ENCODE measurements around the gene FRAT1.

The FRAT1 gene

DNA sequence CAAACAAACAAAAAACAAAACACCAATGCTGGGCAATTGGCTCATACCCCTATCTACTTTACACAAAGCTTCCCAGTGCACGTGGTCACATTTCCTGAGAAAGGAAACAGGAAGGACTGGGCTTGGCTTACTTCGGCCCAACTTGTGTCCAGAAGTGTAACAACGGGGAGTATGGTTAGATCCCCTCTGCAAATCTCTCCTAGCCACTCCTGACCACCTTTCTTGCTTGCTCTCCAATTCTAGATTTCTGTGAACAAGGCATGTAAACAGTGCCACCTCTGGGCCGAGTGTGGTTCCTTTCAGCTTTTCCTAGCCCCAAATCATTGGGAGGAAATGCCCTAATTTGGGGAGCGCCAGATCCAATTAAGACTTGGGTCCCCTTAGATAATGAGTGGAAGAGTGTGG, 36.5 kb downstream of the FRAT1 start:
- no peak for DNase-seq (ENCODE audit: low read depth, low spot score)
- peaks cover 31% of the 10 kb centered on the region for H3K36me3 ChIP-seq (ENCODE audit: control insufficient read depth, insufficient read depth, low read length)

DNA sequence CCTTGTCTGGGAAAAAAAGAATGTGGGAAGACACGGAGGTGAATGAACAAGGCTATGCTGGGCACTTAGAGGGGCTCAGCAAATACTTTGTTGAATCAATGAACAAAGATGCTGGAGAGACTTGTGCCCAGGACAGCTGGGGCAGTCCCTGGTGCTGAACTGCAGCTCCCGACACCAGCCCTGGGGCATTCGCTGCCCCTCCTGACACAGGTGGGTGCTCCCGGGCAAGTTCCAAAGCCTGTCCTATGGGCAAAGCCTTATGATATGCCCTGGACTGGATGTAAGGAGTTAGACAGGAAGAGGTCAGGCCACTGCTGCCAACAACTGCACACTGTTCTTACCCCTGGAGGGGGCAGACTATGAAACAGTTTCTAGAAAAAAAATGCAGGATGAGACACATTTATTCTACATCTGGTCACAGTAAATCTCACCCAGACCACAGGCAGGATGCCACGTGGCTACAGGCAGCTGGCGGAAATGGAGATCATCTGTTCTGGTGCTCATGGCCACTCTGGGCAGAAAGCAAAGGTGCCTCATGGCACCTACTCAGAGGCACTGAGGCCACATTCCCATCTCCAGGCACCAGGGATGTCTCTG, 37.3 kb downstream of the FRAT1 start:
- no CpG with 5 or more reads among the region's 6 CpGs for WGBS (ENCODE audit: insufficient coverage, insufficient read length)
- H3K4me1 ChIP-seq (ENCODE audit: control insufficient read depth, insufficient read depth, low read length) = 0 out of 2 replicates have a peak, but pooled peaks cover 1% of the 10 kb centered on the region
- H3K4me3 ChIP-seq (ENCODE audit: low read length) = no peak overlapping the region
- DNase-seq (ENCODE audit: low read depth, low spot score) = no peak
- no peaks in the 10 kb centered on the region for H3K9me3 ChIP-seq (ENCODE audit: control insufficient read depth, insufficient read depth, low read length)
- H3K27ac ChIP-seq (ENCODE audit: low read length) = no peak overlapping the region
- peaks cover 31% of the 10 kb centered on the region for H3K36me3 ChIP-seq (ENCODE audit: control insufficient read depth, insufficient read depth, low read length)
- no peaks in the 10 kb centered on the region; the same call in 1 of the 2 replicates for H3K27me3 ChIP-seq (ENCODE audit: control insufficient read depth, insufficient read depth, low read length)

More for the DNA sequence above, 36.5 kb downstream of the FRAT1 start:
- Histone ChIP-seq H3K4me1 (ENCODE audit: control insufficient read depth, insufficient read depth, low read length) (0 out of 2 replicates have a peak, but pooled peaks cover 1% of the 10 kb centered on the region), H3K27ac (ENCODE audit: low read length) (no peak overlapping the region), H3K9me3 (ENCODE audit: control insufficient read depth, insufficient read depth, low read length) (no peaks in the 10 kb centered on the region), H3K4me3 (ENCODE audit: low read length) (no peak overlapping the region), H3K27me3 (ENCODE audit: control insufficient read depth, insufficient read depth, low read length) (no peaks in the 10 kb centered on the region; the same call in 1 of the 2 replicates)
- WGBS (ENCODE audit: insufficient coverage, insufficient read length) = no CpG with 5 or more reads among the region's 5 CpGs

DNA sequence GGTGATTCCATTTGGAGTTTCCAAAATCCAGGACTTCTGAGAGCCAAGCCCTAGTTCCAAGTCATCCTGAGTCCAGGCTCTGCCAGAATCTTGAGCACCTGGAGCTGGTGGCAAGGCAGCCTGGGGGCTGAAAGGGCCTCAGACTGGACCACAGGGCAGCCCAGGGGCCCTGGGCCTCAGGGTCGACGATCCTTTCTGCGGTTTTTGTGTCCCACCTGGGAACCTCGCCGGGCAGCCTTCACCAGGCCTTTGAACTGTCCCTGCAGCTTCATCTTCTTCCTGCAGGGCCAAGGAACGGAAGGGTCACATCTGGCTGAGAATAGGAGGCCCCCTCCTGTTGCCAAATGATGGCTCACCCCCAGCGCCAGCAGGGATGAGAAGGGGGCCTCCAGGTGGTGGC, 37.8 kb downstream of the FRAT1 start:
- no peak for DNase-seq (ENCODE audit: low read depth, low spot score)
- Histone ChIP-seq H3K27me3 (ENCODE audit: control insufficient read depth, insufficient read depth, low read length) (no peaks in the 10 kb centered on the region; the same call in 1 of the 2 replicates), H3K4me1 (ENCODE audit: control insufficient read depth, insufficient read depth, low read length) (0 out of 2 replicates have a peak, but pooled peaks cover 1% of the 10 kb centered on the region), H3K4me3 (ENCODE audit: low read length) (no peak overlapping the region), H3K36me3 (ENCODE audit: control insufficient read depth, insufficient read depth, low read length) (peaks cover 31% of the 10 kb centered on the region), H3K27ac (ENCODE audit: low read length) (no peak overlapping the region), H3K9me3 (ENCODE audit: control insufficient read depth, insufficient read depth, low read length) (no peaks in the 10 kb centered on the region)
- no CpG with 5 or more reads among the region's 7 CpGs for WGBS (ENCODE audit: insufficient coverage, insufficient read length)

DNA sequence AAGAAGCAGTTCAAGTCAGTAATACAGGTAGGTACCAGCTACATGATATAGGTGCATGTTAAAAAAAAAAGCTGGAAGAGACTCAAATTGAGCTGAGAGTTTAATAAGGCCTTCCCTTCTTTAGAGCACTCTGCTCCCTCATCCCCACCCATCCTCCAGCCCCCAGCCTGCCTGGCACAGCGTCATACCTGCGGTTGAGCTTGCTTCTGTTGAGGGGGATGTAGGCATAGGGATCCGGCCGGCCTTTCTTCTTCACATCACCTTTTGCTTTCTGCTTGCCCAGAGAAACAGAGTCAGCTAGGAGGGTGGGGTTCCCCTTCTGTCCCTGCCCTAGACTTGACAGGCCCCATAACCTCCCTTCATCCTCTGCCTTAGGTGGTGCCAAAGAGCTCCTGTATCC, 39.3 kb downstream of the FRAT1 start:
- Histone ChIP-seq H3K27ac (ENCODE audit: low read length) (no peak overlapping the region), H3K4me1 (ENCODE audit: control insufficient read depth, insufficient read depth, low read length) (0 out of 2 replicates have a peak, but pooled peaks cover 1% of the 10 kb centered on the region), H3K36me3 (ENCODE audit: control insufficient read depth, insufficient read depth, low read length) (peaks cover 42% of the 10 kb centered on the region), H3K9me3 (ENCODE audit: control insufficient read depth, insufficient read depth, low read length) (no peaks in the 10 kb centered on the region), H3K4me3 (ENCODE audit: low read length) (no peak overlapping the region), H3K27me3 (ENCODE audit: control insufficient read depth, insufficient read depth, low read length) (no peaks in the 10 kb centered on the region; the same call in 1 of the 2 replicates)
- DNase-seq (ENCODE audit: low read depth, low spot score) = no peak
- no CpG with 5 or more reads among the region's 4 CpGs for WGBS (ENCODE audit: insufficient coverage, insufficient read length)

DNA sequence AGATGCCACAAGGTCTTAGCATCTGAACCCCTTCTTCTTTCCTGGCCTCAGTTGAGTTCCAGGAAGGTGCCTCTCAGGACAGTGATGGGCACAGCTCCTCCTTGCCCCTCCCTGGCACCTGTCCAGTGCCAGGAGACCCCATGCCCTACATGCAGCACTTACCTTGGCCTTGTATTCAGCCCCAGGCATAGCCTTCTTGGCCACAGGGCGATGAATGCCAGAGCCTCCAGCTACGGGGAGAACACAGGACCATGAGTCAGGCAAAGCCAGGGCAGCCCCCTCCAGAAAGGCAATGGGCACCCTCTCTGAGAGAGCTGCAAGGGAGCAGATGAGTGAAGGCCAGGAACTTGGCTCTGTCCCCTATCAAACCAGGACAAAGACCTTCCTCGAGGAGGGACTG, 39.7 kb downstream of the FRAT1 start:
- H3K36me3 ChIP-seq (ENCODE audit: control insufficient read depth, insufficient read depth, low read length) = peaks cover 46% of the 10 kb centered on the region
- WGBS (ENCODE audit: insufficient coverage, insufficient read length) = no CpG with 5 or more reads among the region's 3 CpGs

DNA sequence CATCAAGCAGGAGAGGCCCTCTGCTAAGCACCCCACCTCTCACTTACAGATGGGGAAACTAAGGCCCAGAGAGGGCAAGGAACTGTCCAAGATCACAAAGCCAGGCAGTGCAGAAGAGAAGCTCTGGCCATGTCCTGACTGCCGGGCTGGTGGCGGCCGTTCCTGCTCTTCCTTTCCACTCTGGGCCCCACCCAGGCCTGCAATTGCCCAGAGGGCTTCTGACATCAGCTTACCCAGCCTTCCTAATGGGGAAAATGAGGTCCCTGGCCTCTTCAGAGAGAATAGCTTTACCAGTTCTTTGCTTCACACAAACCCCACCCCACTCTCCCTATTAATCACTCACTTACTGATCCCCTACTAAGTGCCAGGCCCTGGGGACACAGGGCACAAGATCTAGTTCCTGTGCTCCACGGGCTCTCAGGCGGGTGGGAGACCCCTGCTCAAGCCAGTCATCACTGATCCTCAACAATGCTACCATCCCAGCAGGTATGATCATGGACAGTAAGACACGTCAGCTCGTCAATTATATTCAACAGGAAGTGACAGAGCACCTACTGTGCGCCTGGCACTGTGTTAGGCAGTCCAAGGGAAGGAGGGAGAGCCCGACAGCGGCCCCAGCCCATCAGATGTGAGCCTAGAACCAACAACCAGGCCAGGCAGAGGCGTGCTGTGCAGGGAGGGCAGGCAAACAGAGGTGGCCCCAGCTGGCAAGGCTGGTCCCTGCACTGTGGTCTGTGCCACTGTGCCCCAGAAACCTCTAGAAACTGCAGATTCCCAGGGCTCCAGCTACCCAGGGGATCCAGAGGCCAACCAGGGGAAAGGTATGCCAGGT, 41.9 kb downstream of the FRAT1 start:
- H3K36me3 ChIP-seq (ENCODE audit: control insufficient read depth, insufficient read depth, low read length) = peaks cover 54% of the 10 kb centered on the region
- H3K4me1 ChIP-seq (ENCODE audit: control insufficient read depth, insufficient read depth, low read length) = no peaks in the 10 kb centered on the region
- H3K9me3 ChIP-seq (ENCODE audit: control insufficient read depth, insufficient read depth, low read length) = no peaks in the 10 kb centered on the region
- no peak overlapping the region for H3K4me3 ChIP-seq (ENCODE audit: low read length)
- no peaks in the 10 kb centered on the region; the same call in 1 of the 2 replicates for H3K27me3 ChIP-seq (ENCODE audit: control insufficient read depth, insufficient read depth, low read length)
- no CpG with 5 or more reads among the region's 11 CpGs for WGBS (ENCODE audit: insufficient coverage, insufficient read length)
- H3K27ac ChIP-seq (ENCODE audit: low read length) = no peak overlapping the region
- DNase-seq (ENCODE audit: low read depth, low spot score) = no peak

More for the DNA sequence above, 39.7 kb downstream of the FRAT1 start:
- H3K4me3 ChIP-seq (ENCODE audit: low read length) = no peak overlapping the region
- 0 out of 2 replicates have a peak, but pooled peaks cover 1% of the 10 kb centered on the region for H3K4me1 ChIP-seq (ENCODE audit: control insufficient read depth, insufficient read depth, low read length)
- no peaks in the 10 kb centered on the region; the same call in 1 of the 2 replicates for H3K27me3 ChIP-seq (ENCODE audit: control insufficient read depth, insufficient read depth, low read length)
- no peaks in the 10 kb centered on the region for H3K9me3 ChIP-seq (ENCODE audit: control insufficient read depth, insufficient read depth, low read length)
- no peak overlapping the region for H3K27ac ChIP-seq (ENCODE audit: low read length)
- no peak for DNase-seq (ENCODE audit: low read depth, low spot score)

DNA sequence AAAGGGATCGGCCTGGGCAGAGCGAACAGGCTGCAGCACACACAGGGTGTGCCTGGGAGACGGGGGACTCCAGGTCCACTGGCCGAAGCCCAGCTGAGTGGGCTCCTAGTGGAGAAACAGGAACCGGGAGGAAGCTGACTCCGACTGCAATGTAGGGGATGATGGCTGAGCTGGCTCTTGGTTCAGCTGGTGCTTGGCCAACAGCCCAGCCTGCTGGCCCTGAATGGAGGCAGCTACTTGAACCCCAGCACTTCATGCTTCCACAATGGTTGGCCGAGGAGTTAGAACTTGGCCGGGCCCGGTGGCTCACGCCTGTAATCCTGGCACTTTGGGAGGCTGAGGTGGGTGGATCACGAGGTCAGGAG, 42.4 kb downstream of the FRAT1 start:
- H3K4me3 ChIP-seq (ENCODE audit: low read length) = no peak overlapping the region
- no peaks in the 10 kb centered on the region for H3K4me1 ChIP-seq (ENCODE audit: control insufficient read depth, insufficient read depth, low read length)
- no CpG with 5 or more reads among the region's 11 CpGs for WGBS (ENCODE audit: insufficient coverage, insufficient read length)
- H3K9me3 ChIP-seq (ENCODE audit: control insufficient read depth, insufficient read depth, low read length) = no peaks in the 10 kb centered on the region
- no peak for DNase-seq (ENCODE audit: low read depth, low spot score)
- no peak overlapping the region for H3K27ac ChIP-seq (ENCODE audit: low read length)
- peaks cover 57% of the 10 kb centered on the region for H3K36me3 ChIP-seq (ENCODE audit: control insufficient read depth, insufficient read depth, low read length)
- H3K27me3 ChIP-seq (ENCODE audit: control insufficient read depth, insufficient read depth, low read length) = no peaks in the 10 kb centered on the region; the same call in 1 of the 2 replicates

DNA sequence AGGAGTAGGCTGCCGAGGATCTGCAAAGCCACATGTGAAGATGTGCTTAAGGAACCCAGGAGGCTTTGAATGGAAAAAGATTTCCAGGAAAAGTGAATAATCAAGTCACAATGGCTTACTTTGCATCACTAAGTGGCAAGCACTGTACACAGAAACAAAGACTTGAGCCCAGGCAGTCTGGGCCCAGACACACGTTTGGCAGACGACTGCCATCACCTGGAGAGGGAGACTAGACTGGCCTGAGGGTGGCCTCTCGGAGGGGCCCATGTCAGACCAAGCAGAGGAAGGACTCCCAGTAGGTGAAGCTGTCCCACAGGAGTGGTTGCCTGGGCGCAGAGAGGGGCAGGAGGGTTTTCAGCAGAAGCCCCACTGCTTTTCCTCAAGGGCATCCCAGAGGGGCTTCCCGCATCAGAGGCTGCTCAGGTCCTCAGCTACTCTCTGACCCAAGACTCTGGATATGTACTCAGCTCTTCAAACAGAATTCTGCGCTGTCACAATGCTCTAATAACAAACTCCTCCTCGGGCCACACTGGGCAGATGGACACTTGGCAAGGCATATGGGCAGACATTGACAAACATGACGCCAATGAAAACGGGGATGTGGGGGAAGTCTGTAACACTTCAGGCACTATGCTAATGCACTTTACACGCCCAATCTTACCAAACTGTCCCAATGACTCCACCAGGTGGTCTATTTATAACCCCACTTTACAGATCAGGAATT, 43.4 kb downstream of the FRAT1 start:
- Histone ChIP-seq H3K27ac (ENCODE audit: low read length) (no peak overlapping the region), H3K4me1 (ENCODE audit: control insufficient read depth, insufficient read depth, low read length) (no peaks in the 10 kb centered on the region), H3K4me3 (ENCODE audit: low read length) (no peak overlapping the region), H3K27me3 (ENCODE audit: control insufficient read depth, insufficient read depth, low read length) (no peaks in the 10 kb centered on the region), H3K36me3 (ENCODE audit: control insufficient read depth, insufficient read depth, low read length) (peaks cover 55% of the 10 kb centered on the region), H3K9me3 (ENCODE audit: control insufficient read depth, insufficient read depth, low read length) (no peaks in the 10 kb centered on the region)
- no CpG with 5 or more reads among the region's 11 CpGs for WGBS (ENCODE audit: insufficient coverage, insufficient read length)
- no peak for DNase-seq (ENCODE audit: low read depth, low spot score)

DNA sequence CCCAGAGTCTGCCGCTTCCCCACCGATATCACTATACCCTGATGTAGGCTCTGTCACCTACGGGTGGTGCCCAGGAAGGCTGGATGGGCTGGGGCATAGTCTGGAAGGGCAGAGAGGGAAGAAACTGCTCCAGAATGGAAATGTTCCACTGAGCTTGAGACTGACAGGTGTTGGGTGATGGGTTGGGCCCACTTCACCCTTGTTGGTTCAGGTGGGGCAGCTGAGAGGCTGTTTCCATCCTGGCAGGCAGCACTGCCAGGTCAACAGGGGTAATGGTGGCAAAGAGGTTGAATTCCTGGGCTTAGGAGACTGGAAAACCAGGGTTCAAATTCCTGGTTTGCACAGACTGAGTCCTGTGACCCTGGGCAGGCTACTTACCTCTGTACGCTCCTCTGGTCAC, 44.0 kb downstream of the FRAT1 start:
- WGBS (ENCODE audit: insufficient coverage, insufficient read length) = no CpG with 5 or more reads among the region's 4 CpGs
- no peak for DNase-seq (ENCODE audit: low read depth, low spot score)
- peaks cover 55% of the 10 kb centered on the region for H3K36me3 ChIP-seq (ENCODE audit: control insufficient read depth, insufficient read depth, low read length)

DNA sequence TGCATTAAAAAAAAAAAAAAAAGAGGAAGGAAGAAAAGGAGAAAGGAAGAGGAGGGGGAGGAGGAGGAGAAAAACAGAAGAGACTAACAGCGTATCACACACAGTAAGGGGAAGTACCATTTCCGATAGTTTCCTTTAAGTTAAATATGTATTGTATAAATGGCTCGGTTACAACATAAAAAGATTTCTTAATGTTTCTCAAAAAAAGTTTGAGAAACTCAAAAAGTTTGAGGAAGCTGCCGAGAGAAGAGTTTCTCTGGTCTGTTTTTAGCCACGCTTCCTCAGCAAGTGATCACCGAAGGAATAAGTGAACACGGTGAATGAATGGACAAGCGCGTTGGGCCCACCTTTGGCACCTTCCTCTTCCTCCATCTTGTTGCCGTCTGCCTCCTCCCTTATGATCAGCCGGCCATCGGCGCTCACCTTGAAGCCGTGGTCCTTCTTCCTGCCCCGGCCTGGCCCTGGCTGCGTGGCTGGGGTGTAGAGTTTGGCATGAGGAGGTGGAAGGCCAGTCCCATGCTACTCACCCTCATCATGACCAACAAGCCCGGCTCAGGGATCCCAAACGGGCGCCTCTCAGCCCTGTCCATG, 46.8 kb downstream of the FRAT1 start:
- no peak for DNase-seq (ENCODE audit: low read depth, low spot score)
- Histone ChIP-seq H3K9me3 (ENCODE audit: control insufficient read depth, insufficient read depth, low read length) (no peaks in the 10 kb centered on the region), H3K4me1 (ENCODE audit: control insufficient read depth, insufficient read depth, low read length) (no peaks in the 10 kb centered on the region), H3K36me3 (ENCODE audit: control insufficient read depth, insufficient read depth, low read length) (peaks cover 49% of the 10 kb centered on the region), H3K27ac (ENCODE audit: low read length) (no peak overlapping the region), H3K4me3 (ENCODE audit: low read length) (no peak overlapping the region), H3K27me3 (ENCODE audit: control insufficient read depth, insufficient read depth, low read length) (no peaks in the 10 kb centered on the region)
- no CpG with 5 or more reads among the region's 19 CpGs for WGBS (ENCODE audit: insufficient coverage, insufficient read length)

More for the DNA sequence above, 44.0 kb downstream of the FRAT1 start:
- no peaks in the 10 kb centered on the region for H3K4me1 ChIP-seq (ENCODE audit: control insufficient read depth, insufficient read depth, low read length)
- no peak overlapping the region for H3K27ac ChIP-seq (ENCODE audit: low read length)
- H3K9me3 ChIP-seq (ENCODE audit: control insufficient read depth, insufficient read depth, low read length) = no peaks in the 10 kb centered on the region
- H3K27me3 ChIP-seq (ENCODE audit: control insufficient read depth, insufficient read depth, low read length) = no peaks in the 10 kb centered on the region
- no peak overlapping the region for H3K4me3 ChIP-seq (ENCODE audit: low read length)

Data from iPS DF 6.9 (cell line).